ENCODE data around the gene IL1RAPL2. TPM values are rescaled to one million over a fixed set of nuclear protein-coding genes. Genes with fewer than 3 reads are reported as not detected.

Gene IL1RAPL2
- total and polyA plus RNA-seq, 2 of the 8 experiments (the other 6 are each of a cell fraction or from before 2014, with no cell fraction given), result 0.20 to 1.3 TPM

DNA sequence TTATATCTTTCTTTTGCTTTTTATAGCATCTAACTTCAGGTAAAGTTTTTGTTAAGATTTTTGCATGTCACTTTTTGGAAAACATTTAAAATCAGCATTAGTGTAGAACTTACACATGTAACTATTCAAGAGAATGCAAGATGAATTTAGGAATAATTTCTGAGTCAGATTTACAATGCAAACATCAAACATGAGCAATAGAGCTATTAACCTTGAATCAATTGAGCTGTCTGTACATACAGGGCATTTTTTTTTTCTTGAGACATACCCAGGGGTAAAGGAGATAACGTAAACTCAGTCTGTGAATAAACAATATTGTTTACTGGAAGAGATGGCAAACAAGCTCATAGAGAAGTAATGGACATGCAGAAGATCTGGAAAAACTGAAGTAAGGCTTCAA is 311.5 kb downstream of the IL1RAPL2 start:
- Histone ChIP-seq H4K91ac (replicated peaks; ENCODE audit: insufficient read length, low read length) (no peak overlapping the region), H4K20me1 (replicated peaks in 1 of 2; ENCODE audit: control insufficient read depth in 1 of 2, insufficient read depth in 2 of 2, low read length in 2 of 2) (no peaks in the 10 kb centered on the region), H3K18ac (ENCODE audit: extremely low read depth, low read length) (no peak overlapping the region), H2BK5ac (ENCODE audit: low read depth, low read length) (no peak overlapping the region), H3K23me2 (ENCODE audit: low read depth, low read length) (no peaks in the 10 kb centered on the region), H3K36me3 (ENCODE audit: control insufficient read depth in 2 of 4, insufficient read depth in 4 of 4, low read length in 3 of 4) (no peaks in the 10 kb centered on the region), H3K9ac (replicated peaks in 1 of 4; ENCODE audit: extremely low read depth in 1 of 4, low read depth in 3 of 4, low read length in 3 of 4) (no peak overlapping the region), H2AK5ac (ENCODE audit: low read depth, low read length) (no peak overlapping the region), H2AFZ (ENCODE audit: low read length) (no peak overlapping the region), H3K14ac (ENCODE audit: insufficient read length) (no peak overlapping the region), H3K79me2 (ENCODE audit: control insufficient read depth in 1 of 2, insufficient read depth in 2 of 2, low read length in 2 of 2) (no peaks in the 10 kb centered on the region), H4K8ac (ENCODE audit: extremely low read depth, insufficient read depth, low read length) (no peak overlapping the region), H2BK20ac (ENCODE audit: low read length) (no peak overlapping the region), H3K4ac (replicated peaks; ENCODE audit: insufficient read length, low read depth, low read length) (no peak overlapping the region), H3K4me1 (replicated peaks in 1 of 4; ENCODE audit: control insufficient read depth in 3 of 4, insufficient read depth in 4 of 4, low read length in 3 of 4) (no peaks in the 10 kb centered on the region), H3K4me3 (ENCODE audit: extremely low read depth in 1 of 4, insufficient read depth in 2 of 4, low read depth in 3 of 4, low read length in 4 of 4) (no peak overlapping the region), H3K56ac (replicated peaks; ENCODE audit: insufficient read length, low read depth, low read length) (no peak overlapping the region), H3K27ac (ENCODE audit: low read depth, low read length) (no peak overlapping the region), H3K23ac (ENCODE audit: insufficient read length) (no peak overlapping the region), H3K4me2 (ENCODE audit: insufficient read depth in 1 of 2, low read depth in 2 of 2, low read length in 2 of 2) (no peak overlapping the region), H3K9me3 (ENCODE audit: insufficient read depth in 2 of 2, low read depth in 1 of 2, low read length in 1 of 2) (no peaks in the 10 kb centered on the region), H2BK120ac (replicated peaks; ENCODE audit: low read depth, low read length) (no peak overlapping the region), H2BK15ac (ENCODE audit: low read length) (no peak overlapping the region), H4K5ac (ENCODE audit: insufficient read length, low read depth, low read length) (no peak overlapping the region), H3K27me3 (replicated peaks in 1 of 4; ENCODE audit: control insufficient read depth in 3 of 4, extremely low read depth in 1 of 4, insufficient read depth in 3 of 4, low read length in 3 of 4) (no peaks in the 10 kb centered on the region), H2BK12ac (ENCODE audit: low read depth, low read length) (no peak overlapping the region), H3K79me1 (ENCODE audit: low read depth, low read length) (no peaks in the 10 kb centered on the region)
- CTCF ChIA-PET (ENCODE audit: partially characterized antibody), result no interaction called here
- WGBS, 2 experiments (ENCODE audit: extremely low coverage in 1 of 2, insufficient coverage in 1 of 2, insufficient read length in 1 of 2, insufficient replicate concordance in 2 of 2, low coverage in 1 of 2, low lambda C conversion rate in 2 of 2, missing lambda C conversion rate in 1 of 2), result 91% methylated on average over 1 of the region's 1 CpG; no CpG with 5 or more reads in 1 of the 2 experiments
- DNase-seq (ENCODE audit: low read depth in 1 of 2, low spot score in 2 of 2), result no peak
- POLR2A ChIA-PET (ENCODE audit: partially characterized antibody), result no interaction called here
- FAIRE-seq, result no peak
- no peak for TF ChIP-seq RNF2 (IDR thresholded peaks at IDR 0.05; ENCODE audit: borderline replicate concordance, low read depth, low read length, missing control alignments, poor library complexity, severe bottlenecking)
- no peak for TF ChIP-seq TAF7 (optimal IDR thresholded peaks at IDR 0.05; ENCODE audit: borderline replicate concordance, low read depth, low read length)
- TF ChIP-seq ZNF274 (IDR thresholded peaks at IDR 0.05; ENCODE audit: borderline replicate concordance, extremely low read depth, low read length), result no peak
- no peak for TF ChIP-seq TCF12 (IDR thresholded peaks at IDR 0.05; ENCODE audit: low read depth, low read length)
- no peak for TF ChIP-seq KDM4A (IDR thresholded peaks at IDR 0.05; ENCODE audit: low read depth, low read length, severe bottlenecking)
- no peak for TF ChIP-seq POLR2A (IDR thresholded peaks at IDR 0.05; ENCODE audit: control extremely low read depth in 1 of 2, low read depth in 2 of 2, low read length in 2 of 2)

All from H1 (cell line).